C4-2B (cell line): Measurements from ENCODE around the gene GSDMA.

Experiments
- CTCF ChIP-seq: fragments of 450-650 bp; conservative IDR thresholded peaks from 2 replicates; pipeline ENCODE4 v1.5.1; 2017; ENCODE audit warnings: mild to moderate bottlenecking
- ZFX ChIP-seq: fragments of 450-650 bp; IDR thresholded peaks from 2 replicates; pipeline ENCODE4 v1.6.1; 2017

- TF ChIP-seq CTCF: no peak; the same call in 1 of the 2 replicates
- TF ChIP-seq ZFX: no peak
Observed at GRCh38 chr17:39923836-39924690, 38.7 kb upstream of the GSDMA start.
